ENCODE results near the gene HECW1. TPM values are rescaled to one million over a fixed set of nuclear protein-coding genes. Genes with fewer than 3 reads are reported as not detected.

HECW1 gene
- total RNA-seq, 1 donor from 2014 or later: 68.7 TPM

DNA sequence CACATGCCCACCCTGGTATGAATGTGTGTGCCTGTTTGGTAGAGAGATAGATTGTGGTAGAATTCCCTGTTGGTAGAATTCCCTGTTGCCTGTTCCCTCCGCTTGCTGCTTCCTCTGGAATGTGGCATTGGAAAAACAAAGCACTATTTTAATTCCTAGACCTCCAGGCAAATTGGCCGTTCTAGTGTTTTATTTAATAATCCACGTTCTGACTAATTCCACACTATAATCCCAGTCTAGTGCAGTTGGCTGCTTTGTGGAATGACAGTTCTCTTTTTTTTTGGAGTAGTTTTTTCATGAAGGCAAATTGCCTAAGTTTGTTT lies 2.0 kb downstream of the HECW1 start:
- peaks cover 16% of the 10 kb centered on the region for H3K27me3 Mint-ChIP-seq (ENCODE audit: unreplicated experiment)
- DNase-seq: no peak

DNA sequence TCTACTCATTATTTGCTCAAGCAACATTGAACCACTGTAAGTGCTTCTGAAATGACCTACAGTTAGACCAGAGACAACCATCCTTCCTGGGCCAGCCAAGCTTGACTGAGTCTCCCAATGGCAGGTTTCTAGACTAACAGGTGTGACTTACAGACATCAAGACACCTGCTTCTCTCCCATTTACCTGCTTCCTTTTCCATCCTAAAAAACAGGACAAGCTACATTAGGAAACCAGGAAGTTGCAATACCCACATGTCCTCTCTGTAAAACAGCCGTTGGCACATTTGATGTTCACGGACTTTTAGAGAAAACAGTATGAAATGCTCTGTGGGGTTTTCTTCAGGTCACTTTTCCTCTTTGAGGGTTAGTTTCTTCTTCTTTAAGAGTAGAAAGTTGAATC lies 4.0 kb downstream of the HECW1 start:
- H3K27ac Mint-ChIP-seq (ENCODE audit: unreplicated experiment): no peak overlapping the region
- TF ChIP-seq, protein P1, sequence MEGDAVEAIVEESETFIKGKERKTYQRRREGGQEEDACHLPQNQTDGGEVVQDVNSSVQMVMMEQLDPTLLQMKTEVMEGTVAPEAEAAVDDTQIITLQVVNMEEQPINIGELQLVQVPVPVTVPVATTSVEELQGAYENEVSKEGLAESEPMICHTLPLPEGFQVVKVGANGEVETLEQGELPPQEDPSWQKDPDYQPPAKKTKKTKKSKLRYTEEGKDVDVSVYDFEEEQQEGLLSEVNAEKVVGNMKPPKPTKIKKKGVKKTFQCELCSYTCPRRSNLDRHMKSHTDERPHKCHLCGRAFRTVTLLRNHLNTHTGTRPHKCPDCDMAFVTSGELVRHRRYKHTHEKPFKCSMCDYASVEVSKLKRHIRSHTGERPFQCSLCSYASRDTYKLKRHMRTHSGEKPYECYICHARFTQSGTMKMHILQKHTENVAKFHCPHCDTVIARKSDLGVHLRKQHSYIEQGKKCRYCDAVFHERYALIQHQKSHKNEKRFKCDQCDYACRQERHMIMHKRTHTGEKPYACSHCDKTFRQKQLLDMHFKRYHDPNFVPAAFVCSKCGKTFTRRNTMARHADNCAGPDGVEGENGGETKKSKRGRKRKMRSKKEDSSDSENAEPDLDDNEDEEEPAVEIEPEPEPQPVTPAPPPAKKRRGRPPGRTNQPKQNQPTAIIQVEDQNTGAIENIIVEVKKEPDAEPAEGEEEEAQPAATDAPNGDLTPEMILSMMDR (IDR thresholded peaks at IDR 0.05; ENCODE audit: partially characterized antibody, unreplicated experiment): no peak
- peaks cover 12% of the 10 kb centered on the region for H3K9me3 Mint-ChIP-seq (ENCODE audit: unreplicated experiment)
- no peaks in the 10 kb centered on the region for H3K36me3 Mint-ChIP-seq (ENCODE audit: unreplicated experiment)
- peak overlapping the region; percentile 94 for H3K4me3 Mint-ChIP-seq (ENCODE audit: unreplicated experiment)
- H3K27me3 Mint-ChIP-seq (ENCODE audit: unreplicated experiment): peaks cover 13% of the 10 kb centered on the region
- no peak for DNase-seq
- H3K4me1 Mint-ChIP-seq (ENCODE audit: low read depth, unreplicated experiment): peaks cover 26% of the 10 kb centered on the region

More for the DNA sequence above, 2.0 kb downstream of the HECW1 start:
- peak overlapping the region; percentile 94 for H3K27ac Mint-ChIP-seq (ENCODE audit: unreplicated experiment)
- peaks cover 30% of the 10 kb centered on the region for H3K4me1 Mint-ChIP-seq (ENCODE audit: low read depth, unreplicated experiment)
- TF ChIP-seq, protein P1 (IDR thresholded peaks at IDR 0.05; ENCODE audit: partially characterized antibody, unreplicated experiment): no peak
- peak overlapping the region; percentile 94 for H3K4me3 Mint-ChIP-seq (ENCODE audit: unreplicated experiment)
- peaks cover 14% of the 10 kb centered on the region for H3K9me3 Mint-ChIP-seq (ENCODE audit: unreplicated experiment)
- H3K36me3 Mint-ChIP-seq (ENCODE audit: unreplicated experiment): no peaks in the 10 kb centered on the region

DNA sequence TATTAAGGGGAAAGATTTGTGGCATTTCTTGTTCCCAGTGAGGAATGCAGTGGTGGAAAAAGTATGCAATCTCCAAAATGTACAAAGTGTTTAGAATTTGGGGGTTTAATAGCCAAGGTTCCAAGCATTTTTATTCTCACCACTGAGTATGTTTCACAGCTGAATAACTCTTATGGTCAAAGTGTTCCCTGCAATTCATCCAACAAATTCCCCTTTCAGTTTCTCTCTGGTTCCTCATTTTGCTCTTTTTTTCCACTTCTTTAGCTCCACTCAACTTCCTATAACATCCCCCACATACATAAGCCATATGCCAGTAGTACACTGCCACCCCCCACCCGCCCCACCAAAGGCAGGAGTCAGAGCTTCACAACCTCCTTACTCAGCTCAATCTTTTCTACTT lies 4.6 kb downstream of the HECW1 start:
- Mint-ChIP-seq H3K4me1 (ENCODE audit: low read depth, unreplicated experiment) (peaks cover 22% of the 10 kb centered on the region), H3K27ac (ENCODE audit: unreplicated experiment) (no peak overlapping the region), H3K36me3 (ENCODE audit: unreplicated experiment) (no peaks in the 10 kb centered on the region), H3K4me3 (ENCODE audit: unreplicated experiment) (no peak overlapping the region), H3K27me3 (ENCODE audit: unreplicated experiment) (peaks cover 8% of the 10 kb centered on the region), H3K9me3 (ENCODE audit: unreplicated experiment) (peaks cover 10% of the 10 kb centered on the region)
- TF ChIP-seq, protein P1 (IDR thresholded peaks at IDR 0.05; ENCODE audit: partially characterized antibody, unreplicated experiment): no peak
- DNase-seq: no peak

DNA sequence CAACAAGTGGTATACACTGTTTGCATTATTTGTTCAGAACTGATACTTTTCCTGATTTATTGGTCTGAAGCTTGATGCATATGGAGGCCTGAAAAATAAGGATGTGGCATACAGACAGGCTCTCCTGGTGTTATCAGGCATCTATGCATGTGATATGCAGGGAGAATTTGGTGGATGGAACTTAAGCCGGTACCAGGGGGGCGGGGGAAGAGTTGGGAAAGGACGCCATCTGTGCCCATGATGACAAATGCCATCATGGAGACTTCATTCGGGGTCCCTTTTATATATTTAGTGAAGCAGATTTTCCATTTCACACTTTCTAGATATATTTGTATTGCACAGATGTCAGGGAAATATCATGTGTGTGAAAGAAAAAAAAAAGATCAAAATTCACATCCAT lies 5.4 kb downstream of the HECW1 start:
- Mint-ChIP-seq H3K9me3 (ENCODE audit: unreplicated experiment) (peaks cover 9% of the 10 kb centered on the region), H3K36me3 (ENCODE audit: unreplicated experiment) (no peaks in the 10 kb centered on the region), H3K4me3 (ENCODE audit: unreplicated experiment) (no peak overlapping the region), H3K27ac (ENCODE audit: unreplicated experiment) (no peak overlapping the region), H3K27me3 (ENCODE audit: unreplicated experiment) (peaks cover 6% of the 10 kb centered on the region), H3K4me1 (ENCODE audit: low read depth, unreplicated experiment) (peaks cover 22% of the 10 kb centered on the region)
- no peak for DNase-seq
- TF ChIP-seq, protein P1 (IDR thresholded peaks at IDR 0.05; ENCODE audit: partially characterized antibody, unreplicated experiment): no peak

GRCh38 chr7:43118313-43118712 lies 5.9 kb downstream of the HECW1 start:
- H3K9me3 Mint-ChIP-seq (ENCODE audit: unreplicated experiment): peaks cover 9% of the 10 kb centered on the region
- TF ChIP-seq, protein P1 (IDR thresholded peaks at IDR 0.05; ENCODE audit: partially characterized antibody, unreplicated experiment): no peak
- no peaks in the 10 kb centered on the region for H3K36me3 Mint-ChIP-seq (ENCODE audit: unreplicated experiment)
- DNase-seq: no peak
- no peak overlapping the region for H3K27ac Mint-ChIP-seq (ENCODE audit: unreplicated experiment)
- peaks cover 22% of the 10 kb centered on the region for H3K4me1 Mint-ChIP-seq (ENCODE audit: low read depth, unreplicated experiment)
- H3K27me3 Mint-ChIP-seq (ENCODE audit: unreplicated experiment): peaks cover 6% of the 10 kb centered on the region
- H3K4me3 Mint-ChIP-seq (ENCODE audit: unreplicated experiment): no peak overlapping the region

Data from glutamatergic neuron (in vitro differentiated cells).